Heart left ventricle (tissue), 16 donors: ENCODE measurements around the gene RPS13. TPM values are rescaled to one million over a fixed set of nuclear protein-coding genes. Genes with fewer than 3 reads are reported as not detected.

ENCODE experiments used
- ATAC-seq, 4 donors: fragments of 200-7000 bp; cut with Tn5 transposase; one replicate each; pipeline ENCODE4 v1.9.1; 2020 to 2022; ENCODE audit warnings: moderate library complexity in 4 of 4, mild to moderate bottlenecking in 3 of 4, moderate number of reproducible peaks in 1 of 4
- DNase-seq, 5 donors: peaks; one replicate each; pipeline ENCODE4 v3.0.0-alpha.2; 2020
- H3K27ac ChIP-seq, 12 donors: fragments of 200-600 bp; sonication (generic) in 4 of 12; one replicate each; pipeline versions ENCODE4 v1.5.0 to v1.8.0; 2016 to 2022; ENCODE audit warnings: mild to moderate bottlenecking in 2 of 12
- H3K27me3 ChIP-seq, 9 donors: fragments of 200-600 bp; sonication (generic) in 2 of 9; one replicate each; pipeline versions ENCODE4 v1.5.1 to v1.8.0; 2016 to 2022; ENCODE audit warnings: mild to moderate bottlenecking in 3 of 9
- H3K36me3 ChIP-seq, 9 donors: fragments of 200-600 bp; sonication (generic) in 2 of 9; one replicate each; pipeline versions ENCODE4 v1.5.0 to v1.8.0; 2018 to 2022; ENCODE audit warnings: mild to moderate bottlenecking in 2 of 9
- H3K4me1 ChIP-seq, 12 donors: fragments of 200-600 bp; sonication (generic) in 4 of 12; one replicate each; pipeline versions ENCODE4 v1.5.0 to v1.8.0; 2016 to 2022; ENCODE audit warnings: mild to moderate bottlenecking in 3 of 12
- H3K4me3 ChIP-seq, 12 donors: fragments of 200-600 bp; sonication (generic) in 4 of 12; one replicate each; pipeline versions ENCODE4 v1.5.0 to v1.8.0; 2017 to 2022; ENCODE audit warnings: mild to moderate bottlenecking in 9 of 12, moderate library complexity in 4 of 12
- H3K9me3 ChIP-seq, 12 donors: fragments of 200-600 bp; sonication (generic) in 4 of 12; one replicate each; pipeline versions ENCODE4 v1.5.0 to v1.8.0; 2016 to 2022; ENCODE audit warnings: mild to moderate bottlenecking in 1 of 12
- CTCF ChIP-seq, 12 donors: fragments of 200-600 bp; sonication (generic) in 4 of 12; IDR thresholded peaks; one replicate each; pipeline versions ENCODE4 v1.5.0 to v1.8.0; 2018 to 2022; ENCODE audit warnings: antibody characterized with exemption in 12 of 12, mild to moderate bottlenecking in 5 of 12
- POLR2A ChIP-seq, 2 donors: fragments of 450-650 bp; IDR thresholded peaks; one replicate each; pipeline ENCODE4 v1.6.1; 2017; ENCODE audit warnings: antibody characterized with exemption in 2 of 2, mild to moderate bottlenecking in 2 of 2, moderate library complexity in 2 of 2
- WGBS, 4 donors: extraction: QIAGEN DNeasy Blood & Tissue Kit in 2 of 4; methylation state at CpG; one replicate each; pipeline versions ENCODE4 v1.1.5 to v1.1.7; 2013 to 2018; 5-methylcytosine and 5-hydroxymethylcytosine counted together
- intact Hi-C, 10 donors: fragments of 100-400 bp; cut with DNase I; formaldehyde crosslinking; loops; one replicate each; pipeline versions ENCODE4 v1.11.1 to v1.14.2; 2022
- polyA plus RNA-seq, 2 donors: library from polyadenylated mRNA; stranded (reverse); fragments of 200-250 nt; gene quantifications; one replicate each; pipeline ENCODE4 v1.2.3, GENCODE V29; 2013
- total RNA-seq, 9 donors: library from RNA; depleted of rRNA in 2 of 9; stranded (reverse); fragments of >200 nt in 2 of 9; fragmentation: NEBNext Ultra II Directional in 3 of 9; extraction: Animal tissue kit (Norgen Biotek cat#: 25700) in 3 of 9; gene quantifications; one replicate each; pipeline versions ENCODE4 v1.1.0 to v1.2.4, GENCODE V29; 2016 to 2023
- donor health status: ischemic (EF 13 %, LVEDD 7.1; RV severe dilation, severe dysfunction).
- donor health status: healthy with polysubstance abuse.
- donor health status: DM: no; HTN: yes; CAD: no.
- donor health status: DM: no; HTN: no; CAD: no.
- donor health status: ischemic (EF 25% LVEDD 6.9; RV normal size, moderate dysfunction).
- donor health status: ischemic (EF 25% LVEDD 5.7; RV mildly dilated, moderate dysfunction).
- donor health status: healthy.
- donor health status: DM: yes; HTN: yes; CAD: no.
- donor health status: ischemic (EF 35%, LVEDD 5.7; RV mildly dilated, moderate dysfunction).
- donor health status: nonischemic (EF 11% LVEDD 7.7; RV severe dilation, severe dysfunction).
- donor health status: DM: yes; HTN: yes; CAD: no.
- donor health status: PGD.
- donor health status: ischemic (EF 29% LVEDD 5.4; RV normal size, mild dysfunction).
- donor health status: nonischemic (EF 23%, LVEDD 6.1; RV moderate dilation, normal function).

Gene RPS13
- total and polyA plus RNA-seq, 11 donors = 614 to 2,207 (median 769) TPM

GRCh38 chr11:17076517-17077239, 789 bp downstream of the RPS13 start:
- Histone ChIP-seq H3K4me3 (peak overlapping the region; percentile 58 to 99 (median 92)), H3K4me1 (peaks cover 6 to 38% (median 24%) of the 10 kb centered on the region in 12 donors), H3K27ac (peak overlapping the region; percentile 69 to 98 (median 94)), H3K27me3 (no peaks in the 10 kb centered on the region), H3K36me3 (peaks cover 0 to 48% (median 35%) of the 10 kb centered on the region in 9 donors), H3K9me3 (no peaks in the 10 kb centered on the region)
- intact Hi-C loops = loop anchor here in 2 of 10 donors (5.0 to 10.0 kb wide), 3 partner anchors 128 to 201 kb away; partner anchors contain the start of genes PIK3C2A (in 2 of the 2) and NUCB2 (in 1 of the 2)
- ATAC-seq (no peak), DNase-seq (no peak)
- WGBS, 4 donors = 19 to 24% (median 21%) methylated on average over 13 to 15 of the region's 15 CpGs
- TF ChIP-seq POLR2A (IDR thresholded peaks at IDR 0.05) (no peak), CTCF (IDR thresholded peaks at IDR 0.05) (no peak)

GRCh38 chr11:17075506-17075905, 2.0 kb downstream of the RPS13 start:
- H3K27me3 ChIP-seq = no peaks in the 10 kb centered on the region
- DNase-seq = no peak
- intact Hi-C loops = loop anchor here in 2 of 10 donors (5.0 to 10.0 kb wide), 3 partner anchors 129 to 202 kb away; partner anchors contain the start of genes PIK3C2A (in 2 of the 2) and NUCB2 (in 1 of the 2)
- H3K9me3 ChIP-seq = no peaks in the 10 kb centered on the region
- peak overlapping the region in 1 of 12 donors; percentile 44 for H3K27ac ChIP-seq
- peaks cover 6 to 38% (median 24%) of the 10 kb centered on the region in 12 donors for H3K4me1 ChIP-seq
- WGBS, 4 donors = 63 to 72% (median 67%) methylated on average over 5 of the region's 5 CpGs
- H3K4me3 ChIP-seq = peak overlapping the region in 8 of 12 donors; percentile 87 to 99 (median 92)
- peaks cover 0 to 50% (median 35%) of the 10 kb centered on the region in 9 donors for H3K36me3 ChIP-seq
- TF ChIP-seq CTCF (IDR thresholded peaks at IDR 0.05) (no peak), POLR2A (IDR thresholded peaks at IDR 0.05) (no peak)
- no peak for ATAC-seq

GRCh38 chr11:17073370-17074027, 4.0 kb downstream of the RPS13 start:
- ATAC-seq (no peak), DNase-seq (no peak)
- H3K27ac ChIP-seq = no peak overlapping the region
- no peaks in the 10 kb centered on the region for H3K27me3 ChIP-seq
- H3K4me1 ChIP-seq = peaks cover 6 to 36% (median 24%) of the 10 kb centered on the region in 12 donors
- intact Hi-C loops = loop anchor here in 1 of 10 donors (10.0 kb wide), 1 partner anchor 131 kb away; the partner anchor contains the start of gene PIK3C2A
- no peak for TF ChIP-seq CTCF (IDR thresholded peaks at IDR 0.05)
- TF ChIP-seq POLR2A (IDR thresholded peaks at IDR 0.05) = no peak
- H3K9me3 ChIP-seq = no peaks in the 10 kb centered on the region
- 30 to 69% (median 67%) methylated on average over 2 to 4 of the region's 4 CpGs for WGBS, 4 donors
- peaks cover 0 to 50% (median 35%) of the 10 kb centered on the region in 9 donors for H3K36me3 ChIP-seq
- H3K4me3 ChIP-seq = no peak overlapping the region

- Histone ChIP-seq H3K9me3 (no peaks in the 10 kb centered on the region), H3K4me3 (no peak overlapping the region), H3K27ac (no peak overlapping the region), H3K36me3 (peaks cover 0 to 10% (median 0%) of the 10 kb centered on the region in 9 donors), H3K27me3 (no peaks in the 10 kb centered on the region), H3K4me1 (no peaks in the 10 kb centered on the region)
- intact Hi-C loops = loop anchor here in 3 of 10 donors (10.0 kb wide), 2 partner anchors 243 to 253 kb away; no protein-coding TSS in a partner anchor
- ATAC-seq (no peak), DNase-seq (no peak)
- TF ChIP-seq POLR2A (IDR thresholded peaks at IDR 0.05) = no peak
- TF ChIP-seq CTCF (IDR thresholded peaks at IDR 0.05) = no peak
- 94 to 97% (median 95%) methylated on average over 5 to 6 of the region's 6 CpGs for WGBS, 4 donors
Observed at GRCh38 chr11:17067417-17067816, 10.1 kb downstream of the RPS13 start.
